K562 (cell line): ENCODE data around the gene ERGIC1. TPM values are rescaled to one million over a fixed set of nuclear protein-coding genes. Genes with fewer than 3 reads are reported as not detected.

Source experiments
- ATAC-seq: fragments of 200-7000 bp; cut with Tn5 transposase; 3 replicates; pipeline ENCODE4 v1.9.1; 2020; ENCODE audit warnings: moderate library complexity
- BruUV-seq: library from RNA; stranded (reverse); fragments of 400-500 nt; replicated peaks from 2 replicates; lab custom pipeline; 2021; lab: Mats Ljungman, UMichigan
- CTCF ChIA-PET: fragments of 300-600 bp; formaldehyde crosslinking; extraction: SDS; loops from one replicate; lab custom pipeline; 2021; ENCODE audit warnings: low intra/inter-chr PET ratio; lab: Yijun Ruan, JAX
- POLR2A ChIA-PET: fragments of 300-600, 350-650 bp; sonication (Branson Sonifier 250); formaldehyde crosslinking; extraction: SDS; loops from one replicate; lab custom pipeline; 2021; ENCODE audit warnings: antibody characterized with exemption, inconsistent platforms; lab: Yijun Ruan, JAX
- DNase-seq, 4 experiments: peaks; one replicate each; pipeline versions ENCODE4 v3.0.0 to v3.0.0-alpha.2; 2011 to 2018; ENCODE audit warnings: low spot score in 3 of 4, mixed read lengths in 3 of 4; ENCODE audit errors: extremely low read depth in 1 of 4
- FAIRE-seq: peaks from 2 replicates; lab custom pipeline; 2011; peaks lifted over from hg19 to GRCh38; lab: Jason Lieb, UNC
- H2AFZ ChIP-seq: 2 replicates; pipeline ENCODE4 v1.6.0; 2011; ENCODE audit warnings: low read depth, low read length, control low read depth, inconsistent platforms
- H3K27ac ChIP-seq: fragments of 200-600 bp; 3 replicates; pipeline ENCODE4 v1.8.0; 2011; ENCODE audit warnings: low read depth, mild to moderate bottlenecking, control low read depth, inconsistent platforms, low read length, moderate library complexity, mixed read lengths; ENCODE audit errors: extremely low read depth
- H3K27me3 ChIP-seq, 2 experiments: fragments of 300-600 bp in 1 of 2; 2 replicates in 1 of 2; 3 replicates in 1 of 2; pipeline versions ENCODE4 v1.6.0 to v1.8.0; 2011; ENCODE audit warnings: inconsistent platforms in 2 of 2, low read length in 2 of 2, mild to moderate bottlenecking in 1 of 2, mixed read lengths in 1 of 2, moderate library complexity in 1 of 2; ENCODE audit not compliant: control insufficient read depth in 2 of 2, insufficient read depth in 2 of 2
- H3K36me3 ChIP-seq: fragments of 300-600 bp; 3 replicates; pipeline ENCODE4 v1.8.0; 2011; ENCODE audit warnings: mild to moderate bottlenecking, low read length, inconsistent platforms; ENCODE audit not compliant: control insufficient read depth, insufficient read depth
- H3K4me1 ChIP-seq, 2 experiments: fragments of 200-600 bp in 1 of 2; replicated peaks in 1 of 2; 2 replicates in 1 of 2; 3 replicates in 1 of 2; pipeline versions ENCODE4 v1.5.1 to v1.8.0; 2011; ENCODE audit warnings: inconsistent platforms in 2 of 2, low read length in 2 of 2, mild to moderate bottlenecking in 1 of 2, mixed read lengths in 1 of 2, moderate library complexity in 1 of 2; ENCODE audit not compliant: control insufficient read depth in 2 of 2, insufficient read depth in 2 of 2
- H3K4me2 ChIP-seq: 2 replicates; pipeline ENCODE4 v1.6.1; 2011; ENCODE audit warnings: low read length, control low read depth, inconsistent platforms, mixed read lengths; ENCODE audit not compliant: insufficient read depth
- H3K4me3 ChIP-seq: fragments of 200-600 bp; sonication (generic), shearing (Covaris generic); 2 replicates; pipeline ENCODE4 v1.5.1; 2016; ENCODE audit warnings: control low read depth, inconsistent platforms
- H3K79me2 ChIP-seq: fragments of 200-600 bp; 3 replicates; pipeline ENCODE4 v1.8.0; 2011; ENCODE audit warnings: low read length, inconsistent platforms; ENCODE audit not compliant: control insufficient read depth, insufficient read depth
- H3K9ac ChIP-seq, 2 experiments: 2 replicates each; pipeline versions ENCODE4 v1.6.0 to v1.6.1; 2011; ENCODE audit warnings: low read depth in 2 of 2, low read length in 2 of 2, control low read depth in 1 of 2, inconsistent platforms in 1 of 2, mild to moderate bottlenecking in 1 of 2, mixed read lengths in 1 of 2; ENCODE audit not compliant: insufficient read depth in 1 of 2
- H3K9me1 ChIP-seq: one replicate; pipeline ENCODE4 v1.6.0; 2011; ENCODE audit warnings: inconsistent platforms, mild to moderate bottlenecking, low read length, moderate library complexity; ENCODE audit not compliant: control insufficient read depth, insufficient read depth
- H3K9me3 ChIP-seq: replicated peaks from 2 replicates; pipeline ENCODE4 v1.5.1; 2011; ENCODE audit warnings: low read depth, low read length, inconsistent platforms; ENCODE audit not compliant: control insufficient read depth, insufficient read depth
- H4K20me1 ChIP-seq: replicated peaks from 2 replicates; pipeline ENCODE4 v1.6.1; 2011; ENCODE audit warnings: low read length, inconsistent platforms, mixed read lengths; ENCODE audit not compliant: control insufficient read depth, insufficient read depth
- CREB1 ChIP-seq, 2 experiments: sonication (generic) in 1 of 2; formaldehyde crosslinking in 1 of 2; IDR thresholded peaks; 2 replicates each; pipeline versions ENCODE4 v1.6.1 to v1.8.0; 2012 to 2022; ENCODE audit warnings: inconsistent platforms in 1 of 2, mild to moderate bottlenecking in 1 of 2, missing genetic modification reagents in 1 of 2, moderate library complexity in 1 of 2
- CREM ChIP-seq: IDR thresholded peaks from 2 replicates; pipeline ENCODE4 v1.6.1; 2014; ENCODE audit warnings: antibody characterized with exemption, low read depth
- EGR1 ChIP-seq: fragments of 450-650 bp; conservative IDR thresholded peaks from 2 replicates; pipeline ENCODE4 v1.6.1; 2017; ENCODE audit warnings: mild to moderate bottlenecking
- EHMT2 ChIP-seq: fragments of 450-650 bp; IDR thresholded peaks from 2 replicates; pipeline ENCODE4 v1.6.1; 2018; ENCODE audit warnings: antibody characterized with exemption
- ILK ChIP-seq: fragments of 450-650 bp; IDR thresholded peaks from 2 replicates; pipeline ENCODE4 v1.6.1; 2016; ENCODE audit warnings: missing genetic modification characterization, low read depth, mild to moderate bottlenecking, missing compliant biosample characterization, moderate library complexity, borderline replicate concordance
- ZNF24 ChIP-seq: fragments of 450-650 bp; IDR thresholded peaks from 2 replicates; pipeline ENCODE4 v1.6.1; 2016
- ZNF324 ChIP-seq: fragments of 250-450 bp; sonication (Bioruptor Pico); IDR thresholded peaks from 2 replicates; pipeline ENCODE4 v1.4.0; 2020; ENCODE audit warnings: mild to moderate bottlenecking
- WGBS: fragments of 100-300 bp; shearing (Covaris generic); methylation state at CpG from one replicate; pipeline ENCODE4 v1.1.6; 2016; ENCODE audit warnings: low coverage, mixed read lengths; ENCODE audit not compliant: insufficient coverage; ENCODE audit errors: missing lambda C conversion rate; 5-methylcytosine and 5-hydroxymethylcytosine counted together
- in situ Hi-C: fragments of 300-500 bp; cut with MboI; formaldehyde crosslinking; loops from 4 replicates; pipeline ENCODE4 v1.15.0; 2018; ENCODE audit warnings: inconsistent platforms, mixed read lengths
- intact Hi-C: fragments of 100-400 bp; cut with micrococcal nuclease; formaldehyde crosslinking; loops from 2 replicates; pipeline ENCODE4 v1.14.2; 2022
- polyA plus RNA-seq, 8 experiments: library from polyadenylated mRNA; depleted of rRNA in 4 of 8; stranded (reverse) in 5 of 8; unstranded in 3 of 8; fragments of >200 nt; fragmentation: Nextera tagmentation in 2 of 8; fragmentation: Illumina TruSeq in 1 of 8; extraction: Ambion mirVana in 2 of 8; extraction: Trizol in 1 of 8; gene quantifications; 2 replicates each; pipeline versions ENCODE4 v1.2.1 to v1.2.3, GENCODE V29; 2011 to 2014; ENCODE audit warnings: inconsistent platforms in 1 of 8, missing spikeins in 1 of 8
- total RNA-seq, 7 experiments: library from RNA; depleted of rRNA in 6 of 7; stranded (reverse); fragments of >200 nt in 6 of 7; fragmentation: Illumina TruSeq in 2 of 7; extraction: Trizol in 2 of 7; gene quantifications; 2 replicates each; pipeline versions ENCODE4 v1.2.1 to v1.2.3, GENCODE V29; 2011 to 2021; ENCODE audit warnings: low replicate concordance in 1 of 7
- TF ChIP-seq, protein P1 (sequence below): sonication (generic); formaldehyde crosslinking; IDR thresholded peaks from 2 replicates; pipeline ENCODE4 v1.8.0; 2022; ENCODE audit warnings: mild to moderate bottlenecking, missing genetic modification reagents

ERGIC1 gene
- total and polyA plus RNA-seq, 9 of the 15 experiments (the other 6 are each of a cell fraction or from before 2014, with no cell fraction given), result 5.5 to 68.4 (median 36.4) TPM

DNA sequence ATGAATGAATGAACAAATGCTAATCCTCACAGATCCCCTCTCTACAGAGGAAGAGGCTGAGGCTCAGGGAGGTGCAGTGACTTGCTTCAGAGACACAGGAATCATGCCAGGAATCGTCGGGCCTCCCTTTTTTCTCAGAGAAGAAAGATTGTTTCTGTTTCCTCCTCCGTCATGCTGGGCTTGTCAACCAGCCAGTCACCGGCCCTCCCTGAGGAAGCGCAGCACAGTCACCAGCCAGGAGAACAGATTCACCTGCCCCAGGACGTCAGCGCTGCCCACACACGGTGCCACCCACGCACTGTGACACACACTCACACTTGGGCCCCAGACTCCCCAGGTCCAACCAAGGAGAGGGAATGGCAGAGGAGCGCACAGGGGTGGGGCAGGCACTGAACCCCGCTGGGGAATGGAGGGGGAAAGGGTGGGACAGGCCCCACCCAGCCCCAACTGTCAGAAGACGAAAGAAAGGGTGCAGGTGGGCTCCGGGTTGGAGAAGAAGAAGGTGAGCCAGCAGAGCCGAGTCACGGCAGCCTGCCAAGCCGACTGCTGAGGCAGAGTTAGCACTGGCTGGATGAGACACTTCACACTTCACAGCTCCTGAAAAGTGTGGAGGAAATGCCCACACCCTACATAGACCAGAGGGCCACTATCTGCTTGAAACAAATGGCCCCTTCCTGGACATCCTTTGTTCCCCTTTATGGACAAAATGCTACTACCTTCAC, 13.8 kb upstream of the ERGIC1 start:
- H3K9ac ChIP-seq, result peak overlapping the region in 1 of 2 experiments; percentile 86; a peak in 2 of 4 replicates
- in situ Hi-C loops, result no loop called here
- ChIA-PET CTCF (no interaction called here), POLR2A (interaction anchor here (0.8 to 1.1 kb wide), 2 partner anchors 19 to 51 kb away, joined by 3 to 4 read pairs; no protein-coding TSS in a partner anchor)
- FAIRE-seq (no peak), ATAC-seq (peak; percentile 30), DNase-seq (peak in 2 of 4 experiments; percentile 29 to 39)
- H3K4me2 ChIP-seq, result no peak overlapping the region
- no TSS peak for BruUV-seq
- H3K36me3 ChIP-seq, result no peaks in the 10 kb centered on the region
- H3K27ac ChIP-seq, result no peak overlapping the region
- no peaks in the 10 kb centered on the region for H3K27me3 ChIP-seq
- WGBS, result 35% methylated on average over 16 of the region's 16 CpGs
- peaks cover 6 to 23% of the 10 kb centered on the region in 2 experiments; a peak in 4 of 5 replicates for H3K4me1 ChIP-seq
- H4K20me1 ChIP-seq, result no peaks in the 10 kb centered on the region
- intact Hi-C loops, result no loop called here
- H3K9me1 ChIP-seq, result no peaks in the 10 kb centered on the region
- TF ChIP-seq, protein P1, sequence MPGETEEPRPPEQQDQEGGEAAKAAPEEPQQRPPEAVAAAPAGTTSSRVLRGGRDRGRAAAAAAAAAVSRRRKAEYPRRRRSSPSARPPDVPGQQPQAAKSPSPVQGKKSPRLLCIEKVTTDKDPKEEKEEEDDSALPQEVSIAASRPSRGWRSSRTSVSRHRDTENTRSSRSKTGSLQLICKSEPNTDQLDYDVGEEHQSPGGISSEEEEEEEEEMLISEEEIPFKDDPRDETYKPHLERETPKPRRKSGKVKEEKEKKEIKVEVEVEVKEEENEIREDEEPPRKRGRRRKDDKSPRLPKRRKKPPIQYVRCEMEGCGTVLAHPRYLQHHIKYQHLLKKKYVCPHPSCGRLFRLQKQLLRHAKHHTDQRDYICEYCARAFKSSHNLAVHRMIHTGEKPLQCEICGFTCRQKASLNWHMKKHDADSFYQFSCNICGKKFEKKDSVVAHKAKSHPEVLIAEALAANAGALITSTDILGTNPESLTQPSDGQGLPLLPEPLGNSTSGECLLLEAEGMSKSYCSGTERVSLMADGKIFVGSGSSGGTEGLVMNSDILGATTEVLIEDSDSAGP (CRISPR knock-in tag), result no peak
- no peak for TF ChIP-seq ILK (tag)
- TF ChIP-seq ZNF24, result peak; percentile 84
- peak; percentile 43 for TF ChIP-seq CREM
- TF ChIP-seq EHMT2, result no peak
- TF ChIP-seq CREB1 (IDR thresholded peaks at IDR 0.05), result no peak
- TF ChIP-seq CREB1 (CRISPR knock-in tag; IDR thresholded peaks at IDR 0.05), result no peak
- TF ChIP-seq EGR1, result peak; percentile 89
- TF ChIP-seq ZNF324 (CRISPR knock-in tag), result no peak
- no peaks in the 10 kb centered on the region for H3K79me2 ChIP-seq
- no peak overlapping the region for H3K4me3 ChIP-seq
- H2AFZ ChIP-seq, result no peak overlapping the region
- no peaks in the 10 kb centered on the region for H3K9me3 ChIP-seq
